ENCODE measurements around the gene ZP1. TPM values are rescaled to one million over a fixed set of nuclear protein-coding genes. Genes with fewer than 3 reads are reported as not detected.
A peak's percentile ranks its signal among the peaks of the same experiment; 100 is the strongest.

The ZP1 gene
- total and polyA plus RNA-seq, 10 donors = 0.05 to 0.07 TPM; not detected in 8

DNA sequence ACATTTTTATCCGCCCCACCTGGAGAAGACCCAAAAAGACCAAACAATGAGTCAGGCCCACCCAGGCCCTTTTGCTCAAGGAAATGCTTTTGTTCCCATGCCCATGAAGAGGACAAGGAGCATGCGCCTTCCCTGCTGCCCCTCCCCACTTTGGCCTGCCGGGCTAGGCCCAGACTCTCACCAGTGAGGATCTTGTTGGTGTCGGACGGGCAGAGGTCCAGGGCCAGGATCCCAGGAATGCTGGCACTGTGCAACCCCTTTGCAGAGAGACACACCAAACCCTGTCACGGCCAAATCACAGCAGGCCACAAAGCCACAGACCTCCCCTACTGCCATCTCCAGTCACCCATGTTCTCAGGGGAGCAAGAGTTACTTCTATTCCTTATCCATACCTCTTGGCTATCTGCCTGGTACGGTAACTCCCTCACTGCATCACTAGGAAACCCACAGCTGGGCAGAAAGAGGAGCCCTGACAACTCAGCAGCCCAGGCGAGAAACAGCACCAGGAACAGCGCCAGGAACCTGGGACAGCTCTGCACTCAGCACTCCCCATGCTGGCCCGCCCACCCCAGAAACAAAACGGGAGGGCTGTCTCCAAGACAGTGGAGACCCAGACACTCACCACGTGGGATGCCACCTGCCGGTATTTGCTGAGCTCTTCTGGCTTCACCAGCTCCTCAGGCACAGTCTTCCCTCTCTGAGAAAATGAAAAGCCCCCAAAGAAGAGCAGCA, 33.5 kb downstream of the ZP1 start:
- 86 to 95% (median 89%) methylated on average over 13 of the region's 13 CpGs for WGBS, 5 donors
- TF ChIP-seq POLR2AphosphoS5 (IDR thresholded peaks at IDR 0.05) = no peak
- peak in 1 of 11 experiments; percentile 8 for TF ChIP-seq CTCF (IDR thresholded peaks at IDR 0.05 in 8 of 11, conservative IDR thresholded peaks at IDR 0.05 in 3 of 11)
- Histone ChIP-seq H3K36me3 (peaks cover 9 to 82% (median 77%) of the 10 kb centered on the region in 6 donors), H3K27ac (no peak overlapping the region), H3K27me3 (replicated peaks in 1 of 7) (no peaks in the 10 kb centered on the region), H3K9me3 (no peaks in the 10 kb centered on the region), H3K4me3 (no peak overlapping the region), H3K4me1 (peaks cover 17 to 38% (median 27%) of the 10 kb centered on the region in 6 donors)
- intact Hi-C loops (cut with DNase I; ENCODE audit: low total_unique reads) = loop anchor here (5.0 kb wide), 1 partner anchor 59 kb away; the partner anchor contains the start of gene CCDC86
- DNase-seq = no peak

- 87 to 94% (median 92%) methylated on average over 11 of the region's 11 CpGs for WGBS, 5 donors
- Histone ChIP-seq H3K4me1 (peaks cover 20 to 45% (median 31%) of the 10 kb centered on the region in 6 donors), H3K27ac (no peak overlapping the region), H3K4me3 (no peak overlapping the region), H3K9me3 (no peaks in the 10 kb centered on the region), H3K36me3 (peaks cover 2 to 64% (median 59%) of the 10 kb centered on the region in 6 donors), H3K27me3 (replicated peaks in 1 of 7) (no peaks in the 10 kb centered on the region)
- no peak for DNase-seq
- TF ChIP-seq CTCF (IDR thresholded peaks at IDR 0.05 in 8 of 11, conservative IDR thresholded peaks at IDR 0.05 in 3 of 11) (no peak), POLR2AphosphoS5 (IDR thresholded peaks at IDR 0.05) (no peak), POLR2A (IDR thresholded peaks at IDR 0.05) (no peak)
- intact Hi-C loops (cut with DNase I; ENCODE audit: low total_unique reads) = loop anchor here (5.0 kb wide), 1 partner anchor 60 kb away; the partner anchor contains the start of gene CCDC86
These were observed 35.3 kb downstream of the ZP1 start for GRCh38 chr11:60902625-60903024.

DNA sequence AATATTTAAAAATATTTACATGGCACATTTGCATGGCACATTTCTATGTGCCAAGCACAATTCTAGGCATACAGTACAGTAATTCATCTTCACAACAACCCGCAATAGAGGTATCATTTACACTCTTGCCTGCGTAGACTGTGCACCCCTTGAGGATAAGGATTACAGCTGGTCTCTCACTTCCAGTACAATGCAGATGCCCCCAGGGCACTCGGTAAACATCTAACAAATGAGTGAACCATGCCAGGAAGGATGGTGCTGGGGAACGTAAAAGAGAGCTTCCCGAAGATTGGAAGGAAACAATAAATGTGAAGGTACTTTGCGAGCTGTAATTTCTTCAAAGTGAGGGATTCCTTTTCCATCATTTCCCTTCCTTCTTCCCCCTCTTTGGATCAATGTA, 37.7 kb downstream of the ZP1 start:
- DNase-seq = no peak
- no peaks in the 10 kb centered on the region for H3K9me3 ChIP-seq
- no peaks in the 10 kb centered on the region for H3K27me3 ChIP-seq (replicated peaks in 1 of 7)
- peaks cover 2 to 40% (median 36%) of the 10 kb centered on the region in 6 donors for H3K36me3 ChIP-seq
- H3K4me1 ChIP-seq = peaks cover 20 to 52% (median 32%) of the 10 kb centered on the region in 6 donors
- peak overlapping the region in 4 of 8 donors; percentile 90 to 95 (median 94) for H3K27ac ChIP-seq
- peak overlapping the region; percentile 70 to 99 (median 90) for H3K4me3 ChIP-seq
- 39 to 52% (median 41%) methylated on average over 6 of the region's 6 CpGs for WGBS, 5 donors
- TF ChIP-seq POLR2AphosphoS5 (IDR thresholded peaks at IDR 0.05) = no peak
- TF ChIP-seq POLR2A (IDR thresholded peaks at IDR 0.05) = no peak
- TF ChIP-seq CTCF (IDR thresholded peaks at IDR 0.05 in 8 of 11, conservative IDR thresholded peaks at IDR 0.05 in 3 of 11) = no peak
- intact Hi-C loops (cut with DNase I; ENCODE audit: low total_unique reads) = no loop called here

DNA sequence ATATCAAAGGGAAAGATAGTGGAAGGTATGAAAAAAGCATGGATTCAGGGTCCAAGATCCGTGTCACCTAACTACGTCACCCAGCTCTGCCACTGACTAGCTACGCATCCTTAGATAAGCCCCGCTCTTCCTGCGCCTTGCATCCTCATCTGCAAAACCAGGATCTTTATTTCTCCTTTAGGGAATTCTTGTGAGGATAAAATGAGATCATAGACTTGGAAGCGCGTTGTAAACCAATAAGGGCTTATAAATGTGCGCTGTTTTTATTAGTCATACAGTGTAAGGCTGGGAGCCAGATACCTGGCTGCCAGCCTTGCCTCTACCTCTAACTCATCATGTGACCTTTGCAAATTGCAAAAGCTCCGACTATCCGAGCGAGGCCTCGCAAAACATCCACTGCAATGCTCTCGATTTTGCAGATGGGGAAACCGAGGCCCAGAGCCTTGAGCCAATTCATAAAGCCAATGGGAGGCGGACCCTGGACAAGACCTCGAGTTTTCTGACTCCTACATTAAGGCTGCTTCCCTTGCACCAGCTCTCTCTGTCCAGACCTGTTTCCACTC, 38.3 kb downstream of the ZP1 start:
- WGBS, 5 donors = 4 to 8% (median 7%) methylated on average over 16 of the region's 16 CpGs
- intact Hi-C loops (cut with DNase I; ENCODE audit: low total_unique reads) = no loop called here
- DNase-seq = peak; percentile 70
- peak overlapping the region; percentile 70 to 99 (median 90) for H3K4me3 ChIP-seq
- H3K27ac ChIP-seq = peak overlapping the region; percentile 86 to 95 (median 91)
- no peaks in the 10 kb centered on the region for H3K27me3 ChIP-seq (replicated peaks in 1 of 7)
- peaks cover 22 to 58% (median 37%) of the 10 kb centered on the region in 6 donors for H3K4me1 ChIP-seq
- no peaks in the 10 kb centered on the region for H3K9me3 ChIP-seq
- TF ChIP-seq POLR2A (IDR thresholded peaks at IDR 0.05) = no peak
- no peak for TF ChIP-seq POLR2AphosphoS5 (IDR thresholded peaks at IDR 0.05)
- no peak for TF ChIP-seq CTCF (IDR thresholded peaks at IDR 0.05 in 8 of 11, conservative IDR thresholded peaks at IDR 0.05 in 3 of 11)
- peaks cover 2 to 34% (median 30%) of the 10 kb centered on the region in 6 donors for H3K36me3 ChIP-seq

All from spleen (tissue), 11 donors.